Neuronal stem cell (in vitro differentiated cells): ENCODE measurements around the gene FSD1L.
A peak's percentile ranks its signal among the peaks of the same experiment; 100 is the strongest.

Source experiments
- DNase-seq: peaks from one replicate; pipeline ENCODE4 v3.0.0-alpha.2; 2013; ENCODE audit warnings: low spot score
- H2AFZ ChIP-seq: one replicate; pipeline ENCODE4 v1.6.1; 2013; ENCODE audit warnings: mild to moderate bottlenecking, low read length, inconsistent platforms
- H2AK5ac ChIP-seq: 2 replicates; pipeline ENCODE4 v1.6.1; 2013; ENCODE audit warnings: low read depth, mild to moderate bottlenecking, inconsistent platforms, low read length, moderate library complexity, mixed read lengths
- H2BK120ac ChIP-seq: 2 replicates; pipeline ENCODE4 v1.6.1; 2013; ENCODE audit warnings: low read depth, mild to moderate bottlenecking, inconsistent platforms, low read length, moderate library complexity, mixed read lengths
- H2BK12ac ChIP-seq: one replicate; pipeline ENCODE4 v1.6.1; 2013; ENCODE audit warnings: low read length, inconsistent platforms
- H2BK15ac ChIP-seq: 2 replicates; pipeline ENCODE4 v1.6.1; 2013; ENCODE audit warnings: mild to moderate bottlenecking, low read length, inconsistent platforms, mixed read lengths
- H2BK5ac ChIP-seq: one replicate; pipeline ENCODE4 v1.6.1; 2013; ENCODE audit warnings: inconsistent platforms, mild to moderate bottlenecking, low read length, moderate library complexity
- H3K14ac ChIP-seq: one replicate; pipeline ENCODE4 v1.6.1; 2013; ENCODE audit warnings: low read length, inconsistent platforms
- H3K18ac ChIP-seq: 2 replicates; pipeline ENCODE4 v1.6.1; 2013; ENCODE audit warnings: low read length, inconsistent platforms
- H3K23ac ChIP-seq: 2 replicates; pipeline ENCODE4 v1.6.1; 2013; ENCODE audit warnings: low read depth, mild to moderate bottlenecking, mixed read lengths, low read length, inconsistent platforms; ENCODE audit not compliant: poor library complexity
- H3K27ac ChIP-seq: replicated peaks from 3 replicates; pipeline ENCODE4 v1.5.1; 2013; ENCODE audit warnings: low read length, inconsistent platforms
- H3K27me3 ChIP-seq, 3 experiments: 2 replicates each; pipeline ENCODE4 v1.6.1; 2013; ENCODE audit warnings: low read length in 3 of 3, mild to moderate bottlenecking in 2 of 3, inconsistent platforms in 1 of 3, low read depth in 1 of 3, mixed read lengths in 1 of 3, moderate library complexity in 1 of 3; ENCODE audit not compliant: control insufficient read depth in 3 of 3, insufficient read depth in 3 of 3
- H3K36me3 ChIP-seq, 2 donors: replicated peaks in 1 of 2; 2 replicates each; pipeline ENCODE4 v1.6.1; 2013; ENCODE audit warnings: low read length in 2 of 2; ENCODE audit not compliant: control insufficient read depth in 2 of 2, insufficient read depth in 2 of 2
- H3K4ac ChIP-seq: 2 replicates; pipeline ENCODE4 v1.6.1; 2013; ENCODE audit warnings: inconsistent platforms, mild to moderate bottlenecking, low read length, moderate library complexity
- H3K4me1 ChIP-seq, 2 donors: 1 replicate in 1 of 2; 2 replicates in 1 of 2; pipeline ENCODE4 v1.6.1; 2013; ENCODE audit warnings: low read length in 2 of 2, low read depth in 1 of 2; ENCODE audit not compliant: control insufficient read depth in 2 of 2, insufficient read depth in 1 of 2
- H3K4me2 ChIP-seq: one replicate; pipeline ENCODE4 v1.6.1; 2013; ENCODE audit warnings: mild to moderate bottlenecking, low read length, inconsistent platforms; ENCODE audit not compliant: insufficient read depth, poor library complexity, severe bottlenecking
- H3K4me3 ChIP-seq, 2 donors: 2 replicates each; pipeline ENCODE4 v1.5.1; 2013; ENCODE audit warnings: low read length in 2 of 2, mild to moderate bottlenecking in 2 of 2, inconsistent platforms in 1 of 2, moderate library complexity in 1 of 2
- H3K79me1 ChIP-seq: one replicate; pipeline ENCODE4 v1.6.1; 2013; ENCODE audit warnings: low read depth, mild to moderate bottlenecking, inconsistent platforms, low read length, moderate library complexity
- H3K9ac ChIP-seq: one replicate; pipeline ENCODE4 v1.6.1; 2013; ENCODE audit warnings: mild to moderate bottlenecking, low read depth, low read length, inconsistent platforms; ENCODE audit not compliant: poor library complexity
- H3K9me3 ChIP-seq, 2 donors: replicated peaks in 1 of 2; 2 replicates each; pipeline versions ENCODE3 to v1.6.1; 2013; ENCODE audit warnings: low read length in 2 of 2, mild to moderate bottlenecking in 2 of 2, inconsistent platforms in 1 of 2, low read depth in 1 of 2, mixed read lengths in 1 of 2, moderate library complexity in 1 of 2; ENCODE audit not compliant: control insufficient read depth in 2 of 2, insufficient read depth in 1 of 2
- H4K8ac ChIP-seq: one replicate; pipeline ENCODE4 v1.6.1; 2013; ENCODE audit warnings: low read depth, mild to moderate bottlenecking, inconsistent platforms, low read length, moderate library complexity
- H4K91ac ChIP-seq: one replicate; pipeline ENCODE4 v1.6.1; 2013; ENCODE audit warnings: low read length, low read depth, mild to moderate bottlenecking, inconsistent platforms; ENCODE audit not compliant: poor library complexity
- WGBS, 2 donors: extraction: QIAGEN DNeasy Blood & Tissue Kit; methylation state at CpG; one replicate each; pipeline ENCODE4 v1.1.7; 2013; ENCODE audit warnings: missing lambda C conversion rate in 2 of 2, mixed read lengths in 1 of 2; ENCODE audit not compliant: insufficient read length in 2 of 2, insufficient replicate concordance in 1 of 2; ENCODE audit errors: extremely low coverage in 2 of 2; 5-methylcytosine and 5-hydroxymethylcytosine counted together

FSD1L gene

DNA sequence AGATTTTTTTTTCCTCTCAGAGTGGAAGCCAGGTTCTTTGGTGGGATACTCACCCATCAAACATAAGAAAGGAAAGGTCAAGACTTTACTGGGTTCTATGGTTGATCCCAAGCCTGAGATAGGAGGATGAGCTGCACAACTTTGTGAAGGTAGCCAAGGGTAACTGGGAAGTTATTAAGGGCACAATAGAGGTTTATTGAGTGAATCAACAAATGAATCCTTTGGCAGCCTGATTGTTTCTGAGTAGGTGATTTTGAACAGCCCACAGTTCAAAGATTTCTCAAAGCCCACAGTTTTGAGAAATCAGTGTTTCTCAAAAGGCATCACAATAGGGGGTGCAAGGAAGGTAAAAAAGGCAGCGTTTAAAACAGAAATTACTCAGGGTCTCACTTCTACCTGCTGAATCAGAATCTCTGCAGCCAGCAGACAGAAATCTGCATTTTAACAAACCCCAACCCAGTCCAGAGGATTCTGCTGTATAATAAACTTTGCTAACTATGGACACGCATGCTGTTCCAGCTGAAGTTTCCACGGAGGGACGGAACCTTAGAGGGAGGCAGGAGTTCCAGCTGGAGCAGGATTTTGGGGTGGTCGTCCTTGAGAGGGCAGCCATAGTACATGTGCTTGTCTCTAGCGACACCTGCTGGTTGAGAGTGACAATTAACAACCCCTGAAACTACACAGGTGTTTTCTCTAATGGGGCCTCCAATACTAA, 32.7 kb upstream of the FSD1L start:
- no peaks in the 10 kb centered on the region for H3K79me1 ChIP-seq
- H4K91ac ChIP-seq = no peak overlapping the region
- no peaks in the 10 kb centered on the region for H3K27me3 ChIP-seq
- no peak overlapping the region for H2BK12ac ChIP-seq
- H2BK15ac ChIP-seq = no peak overlapping the region
- H3K4ac ChIP-seq = no peak overlapping the region
- H2BK120ac ChIP-seq = no peak overlapping the region
- no peak overlapping the region for H4K8ac ChIP-seq
- H2AFZ ChIP-seq = peak overlapping the region; percentile 76
- H3K9me3 ChIP-seq = peaks cover 0 to 2% of the 10 kb centered on the region in 2 donors
- peak overlapping the region; percentile 12 for H3K4me2 ChIP-seq
- H2BK5ac ChIP-seq = no peak overlapping the region
- no peak overlapping the region for H3K14ac ChIP-seq
- no CpG with 5 or more reads among the region's 6 CpGs for WGBS, 2 donors
- H3K4me1 ChIP-seq = peaks cover 3% of the 10 kb centered on the region in 2 donors
- no peak overlapping the region for H3K27ac ChIP-seq
- no peak overlapping the region for H3K18ac ChIP-seq
- no peak overlapping the region for H3K9ac ChIP-seq
- H3K36me3 ChIP-seq = no peaks in the 10 kb centered on the region
- H3K4me3 ChIP-seq = peak overlapping the region in 1 of 2 donors; percentile 7
- peak; percentile 79 for DNase-seq
- no peak overlapping the region for H2AK5ac ChIP-seq
- H3K23ac ChIP-seq = no peak overlapping the region

GRCh38 chr9:105415662-105415980, 32.2 kb upstream of the FSD1L start:
- no peak overlapping the region for H2AK5ac ChIP-seq
- DNase-seq = no peak
- no peak overlapping the region for H3K18ac ChIP-seq
- H3K4me2 ChIP-seq = no peak overlapping the region
- H3K27ac ChIP-seq = no peak overlapping the region
- H2BK15ac ChIP-seq = no peak overlapping the region
- H2BK120ac ChIP-seq = no peak overlapping the region
- no peak overlapping the region for H3K4me3 ChIP-seq
- H3K79me1 ChIP-seq = no peaks in the 10 kb centered on the region
- H4K91ac ChIP-seq = no peak overlapping the region
- H3K27me3 ChIP-seq = no peaks in the 10 kb centered on the region
- no peak overlapping the region for H3K9ac ChIP-seq
- no peak overlapping the region for H3K14ac ChIP-seq
- no peak overlapping the region for H2AFZ ChIP-seq
- H3K9me3 ChIP-seq = peaks cover 0 to 2% of the 10 kb centered on the region in 2 donors
- no peaks in the 10 kb centered on the region for H3K36me3 ChIP-seq
- no peak overlapping the region for H3K23ac ChIP-seq
- H3K4ac ChIP-seq = no peak overlapping the region
- no peak overlapping the region for H2BK5ac ChIP-seq
- peaks cover 3% of the 10 kb centered on the region in 2 donors for H3K4me1 ChIP-seq
- H2BK12ac ChIP-seq = no peak overlapping the region
- H4K8ac ChIP-seq = no peak overlapping the region
- no CpG with 5 or more reads among the region's 8 CpGs for WGBS, 2 donors

GRCh38 chr9:105416840-105417239, 31.0 kb upstream of the FSD1L start:
- no peak overlapping the region for H2BK12ac ChIP-seq
- peaks cover 3% of the 10 kb centered on the region in 2 donors for H3K4me1 ChIP-seq
- DNase-seq = no peak
- H3K4me2 ChIP-seq = no peak overlapping the region
- no peak overlapping the region for H2AK5ac ChIP-seq
- no peak overlapping the region for H3K27ac ChIP-seq
- H3K14ac ChIP-seq = no peak overlapping the region
- no peak overlapping the region for H2BK120ac ChIP-seq
- no peak overlapping the region for H3K9ac ChIP-seq
- H3K9me3 ChIP-seq = no peaks in the 10 kb centered on the region
- H4K91ac ChIP-seq = no peak overlapping the region
- H3K18ac ChIP-seq = no peak overlapping the region
- H2AFZ ChIP-seq = no peak overlapping the region
- no peak overlapping the region for H2BK5ac ChIP-seq
- no peak overlapping the region for H3K4ac ChIP-seq
- no peaks in the 10 kb centered on the region for H3K36me3 ChIP-seq
- H3K4me3 ChIP-seq = no peak overlapping the region
- no peak overlapping the region for H2BK15ac ChIP-seq
- H3K27me3 ChIP-seq = no peaks in the 10 kb centered on the region
- no peaks in the 10 kb centered on the region for H3K79me1 ChIP-seq
- no CpG with 5 or more reads among the region's 1 CpG for WGBS, 2 donors
- H3K23ac ChIP-seq = no peak overlapping the region
- H4K8ac ChIP-seq = no peak overlapping the region

DNA sequence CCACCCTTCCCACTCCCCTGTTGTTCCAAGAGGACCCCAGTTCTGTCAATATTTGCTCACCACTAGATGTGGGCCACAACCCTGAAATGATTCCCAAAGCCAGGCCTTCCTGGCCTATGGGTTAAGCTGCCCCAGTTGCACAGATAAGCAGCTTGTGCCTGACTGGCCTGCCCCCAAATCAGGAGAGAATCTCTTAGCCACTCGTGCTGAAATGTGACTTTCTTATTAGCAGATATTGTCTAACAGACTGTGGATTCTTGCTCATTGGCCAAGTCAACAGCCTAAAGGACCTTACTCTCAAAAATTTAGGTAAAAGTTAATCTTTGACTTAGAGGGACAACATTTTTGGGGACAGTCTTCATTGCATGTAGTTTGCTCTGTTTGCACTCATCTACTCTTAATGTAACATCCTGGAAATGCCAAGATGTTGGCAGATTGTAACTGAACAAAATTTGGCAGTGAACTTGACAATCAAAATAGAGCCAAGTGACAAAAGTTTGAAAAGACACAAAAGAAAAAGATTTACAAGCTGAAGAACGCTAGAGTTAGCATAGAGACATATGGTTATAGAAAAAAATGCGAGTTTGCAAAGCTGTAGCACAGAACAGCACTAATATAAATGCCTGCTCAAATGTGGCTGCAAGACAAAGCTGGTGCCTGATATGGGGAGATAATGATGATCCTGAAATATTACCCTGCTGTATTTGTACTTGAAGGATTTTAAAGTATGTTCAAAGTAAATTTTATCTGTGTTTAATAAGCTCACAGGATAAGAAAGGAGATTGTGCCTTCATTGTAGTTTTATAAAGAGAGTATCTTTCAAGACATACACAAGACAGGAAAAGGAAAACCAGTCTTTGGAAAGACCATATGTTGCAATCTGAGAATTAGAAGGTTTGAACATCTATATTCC, 29.0 kb upstream of the FSD1L start:
- Histone ChIP-seq H2BK120ac (no peak overlapping the region), H4K8ac (no peak overlapping the region), H2AK5ac (no peak overlapping the region), H3K79me1 (no peaks in the 10 kb centered on the region), H3K4me2 (no peak overlapping the region), H4K91ac (no peak overlapping the region), H3K36me3 (no peaks in the 10 kb centered on the region), H2AFZ (no peak overlapping the region), H2BK15ac (no peak overlapping the region), H3K14ac (no peak overlapping the region), H3K23ac (no peak overlapping the region), H3K9ac (no peak overlapping the region), H3K9me3 (no peaks in the 10 kb centered on the region), H3K4me3 (no peak overlapping the region), H3K27ac (no peak overlapping the region), H3K18ac (no peak overlapping the region), H3K4ac (no peak overlapping the region), H3K4me1 (peaks cover 0 to 3% of the 10 kb centered on the region in 2 donors), H3K27me3 (peaks cover 0 to 3% (median 0%) of the 10 kb centered on the region in 3 experiments), H2BK12ac (no peak overlapping the region), H2BK5ac (no peak overlapping the region)
- no CpG with 5 or more reads among the region's 3 CpGs for WGBS, 2 donors
- no peak for DNase-seq
